NCI-H187 treated with DMSO at 0.1 percent for 48 hours (cell line): Measurements from ENCODE around the gene NDEL1.

ENCODE experiments used
- DNase-seq: peaks from one replicate; lab custom pipeline; 2025; lab: John Stamatoyannopoulos, UW

The NDEL1 gene

DNA sequence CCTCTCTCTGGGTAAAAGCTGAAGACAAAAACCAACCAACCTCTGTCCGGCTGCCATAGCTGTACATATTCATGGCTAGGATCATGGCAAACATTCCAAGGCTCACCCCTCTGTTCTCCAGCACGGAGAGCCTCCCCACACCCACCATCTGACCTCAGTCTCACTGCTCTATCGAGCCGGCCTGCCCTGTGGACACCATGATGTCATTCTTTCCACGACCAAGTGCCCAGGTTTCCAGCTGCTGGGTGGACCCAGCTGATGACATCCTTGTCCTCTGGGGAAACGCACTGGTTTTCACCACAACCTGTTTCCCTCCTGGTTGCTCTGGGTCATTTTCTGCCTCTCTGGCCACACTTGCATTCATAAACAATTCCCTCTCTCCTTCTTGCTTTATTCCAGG lies 67.7 kb downstream of the NDEL1 start:
- no peak for DNase-seq

DNA sequence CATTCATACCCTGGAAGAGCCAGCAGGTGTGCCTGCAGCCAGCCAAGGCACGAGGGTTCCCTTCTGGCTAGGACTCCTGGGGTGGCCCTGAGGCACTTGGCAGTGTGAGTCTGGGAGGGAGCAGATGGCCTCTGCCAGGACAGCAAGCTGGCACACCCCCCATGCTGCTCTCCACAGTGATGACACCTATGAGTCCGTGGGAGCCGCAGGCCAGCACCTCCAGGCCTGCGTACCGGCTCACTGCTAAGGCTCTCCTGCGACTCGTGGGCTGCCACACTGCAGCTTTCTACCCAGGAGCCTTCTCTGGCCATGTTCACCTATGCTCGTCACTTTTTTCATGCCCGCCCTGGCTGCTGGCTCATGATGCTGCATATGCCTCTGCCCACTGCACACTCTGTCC lies 68.1 kb downstream of the NDEL1 start:
- no peak for DNase-seq

DNA sequence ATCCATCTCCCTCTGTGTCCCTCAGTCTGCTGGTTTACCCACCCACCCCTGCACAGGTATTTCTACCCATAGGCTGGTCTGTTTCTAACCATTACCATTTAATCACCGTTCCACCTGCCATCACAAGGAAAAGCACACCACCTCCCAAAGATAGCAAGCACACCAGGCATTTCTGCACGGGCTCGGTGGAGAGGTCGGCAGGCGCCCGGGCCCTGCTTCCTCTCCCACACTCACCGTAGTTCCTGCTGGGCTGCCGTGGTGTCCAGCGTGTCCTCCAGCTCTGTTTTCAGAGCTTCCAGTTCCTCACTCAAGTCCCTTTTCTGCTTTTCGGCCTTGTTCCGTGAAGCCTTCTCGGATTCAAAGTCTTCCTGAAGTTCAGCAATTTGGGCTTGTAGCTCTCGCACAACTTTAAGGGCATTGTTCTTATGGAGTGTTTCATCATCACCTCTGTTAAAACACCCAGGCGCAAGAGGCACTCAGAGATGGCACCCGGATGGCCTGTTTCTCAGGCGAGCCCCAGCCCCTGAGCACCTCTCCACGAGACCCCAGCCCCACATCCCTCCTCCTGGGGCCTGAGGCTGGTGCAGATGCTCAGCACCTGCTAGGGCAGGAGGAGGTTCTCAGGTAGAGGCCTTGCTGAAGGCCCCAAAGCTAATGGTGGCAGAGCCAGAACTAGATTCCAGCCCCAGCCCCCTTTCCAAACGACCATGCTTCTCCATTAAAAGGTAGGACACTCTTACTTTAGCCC lies 69.0 kb downstream of the NDEL1 start:
- no peak for DNase-seq

DNA sequence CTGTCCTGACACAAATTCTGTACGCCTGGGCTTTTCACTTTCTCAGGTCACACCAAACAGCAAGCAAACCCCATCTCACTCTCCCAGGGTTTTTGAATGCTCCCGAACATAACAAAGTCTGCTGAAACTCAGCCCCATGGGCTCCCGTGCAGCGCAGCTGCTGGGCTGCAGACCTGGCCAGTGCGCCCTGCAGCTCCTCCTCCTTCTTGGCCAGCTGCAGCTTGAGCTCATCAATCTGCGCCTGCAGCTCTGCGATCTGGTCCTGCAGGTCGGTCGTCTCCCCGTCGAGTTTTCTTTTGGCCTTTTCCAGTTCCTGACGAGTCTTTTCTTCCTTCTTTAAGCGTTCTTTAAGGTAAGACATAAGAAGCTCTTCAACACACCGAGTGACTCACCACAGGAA lies 70.5 kb downstream of the NDEL1 start:
- DNase-seq: no peak

DNA sequence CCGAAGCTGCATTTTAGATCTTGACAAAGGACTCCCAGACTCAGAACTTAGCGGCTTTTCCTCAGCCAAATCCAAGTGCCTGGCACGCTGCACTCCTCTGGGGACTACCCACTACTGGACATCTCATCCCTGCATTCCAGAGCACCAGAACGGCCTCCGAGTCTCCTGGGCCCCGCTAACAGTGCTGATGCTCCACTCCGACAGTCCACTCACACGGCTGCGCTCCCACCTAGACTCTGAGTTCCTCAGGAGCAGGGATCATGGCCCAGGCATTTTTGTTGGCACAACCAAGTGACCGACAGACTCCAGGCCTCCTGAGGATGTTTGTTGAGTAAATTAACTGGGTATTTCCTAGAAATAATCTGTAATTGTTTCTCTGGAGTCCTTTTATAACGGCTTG lies 79.1 kb downstream of the NDEL1 start:
- DNase-seq: no peak
